H9 (cell line): ENCODE data around the gene TMEM97. TPM values are rescaled to one million over a fixed set of nuclear protein-coding genes. Genes with fewer than 3 reads are reported as not detected.
A peak's percentile ranks its signal among the peaks of the same experiment; 100 is the strongest.

ENCODE experiments used
- DNase-seq: peaks from one replicate; pipeline ENCODE4 v3.0.0-alpha.2; 2017
- H2AFZ ChIP-seq: one replicate; pipeline ENCODE4 v1.6.1; 2013; ENCODE audit warnings: mild to moderate bottlenecking, low read length, control low read depth, moderate library complexity
- H2AK5ac ChIP-seq: 2 replicates; pipeline ENCODE4 v1.6.1; 2013; ENCODE audit warnings: low read length, control low read depth, mixed read lengths; ENCODE audit not compliant: insufficient read length
- H2BK120ac ChIP-seq: one replicate; pipeline ENCODE4 v1.6.1; 2013; ENCODE audit warnings: low read depth, mild to moderate bottlenecking, low read length, control low read depth, inconsistent platforms; ENCODE audit not compliant: poor library complexity, severe bottlenecking
- H2BK12ac ChIP-seq: 2 replicates; pipeline ENCODE4 v1.6.1; 2013; ENCODE audit warnings: low read length, control low read depth, mixed read lengths, low read depth; ENCODE audit not compliant: insufficient read length
- H2BK15ac ChIP-seq: 2 replicates; pipeline ENCODE4 v1.6.1; 2013; ENCODE audit warnings: low read depth, low read length, control low read depth
- H2BK20ac ChIP-seq: one replicate; pipeline ENCODE4 v1.6.1; 2013; ENCODE audit warnings: low read depth, mild to moderate bottlenecking, low read length, control low read depth, inconsistent platforms; ENCODE audit not compliant: poor library complexity, severe bottlenecking
- H2BK5ac ChIP-seq: 2 replicates; pipeline ENCODE4 v1.6.1; 2013; ENCODE audit warnings: low read length, control low read depth, mixed read lengths; ENCODE audit not compliant: insufficient read length
- H3K14ac ChIP-seq: 2 replicates; pipeline ENCODE4 v1.6.1; 2013; ENCODE audit warnings: low read length, control low read depth; ENCODE audit not compliant: insufficient read depth
- H3K18ac ChIP-seq: 2 replicates; pipeline ENCODE4 v1.6.1; 2013; ENCODE audit warnings: low read depth, mild to moderate bottlenecking, mixed read lengths, low read length, control low read depth; ENCODE audit not compliant: insufficient read length
- H3K23ac ChIP-seq: 2 replicates; pipeline ENCODE4 v1.6.1; 2013; ENCODE audit warnings: low read length, control low read depth, mixed read lengths, low read depth; ENCODE audit not compliant: insufficient read length
- H3K23me2 ChIP-seq: 2 replicates; pipeline ENCODE4 v1.6.1; 2013; ENCODE audit warnings: low read depth, mild to moderate bottlenecking, mixed read lengths, low read length, control low read depth; ENCODE audit not compliant: insufficient read length, poor library complexity, severe bottlenecking
- H3K27ac ChIP-seq: 2 replicates; pipeline ENCODE4 v1.5.1; 2013; ENCODE audit warnings: low read length, control low read depth, mixed read lengths, low read depth; ENCODE audit not compliant: insufficient read length
- H3K27me3 ChIP-seq: 2 replicates; pipeline ENCODE4 v1.6.1; 2013; ENCODE audit warnings: low read length, control low read depth, inconsistent platforms; ENCODE audit not compliant: insufficient read depth
- H3K4ac ChIP-seq: 2 replicates; pipeline ENCODE4 v1.6.1; 2013; ENCODE audit warnings: low read depth, mild to moderate bottlenecking, control low read depth, inconsistent platforms, low read length, moderate library complexity
- H3K4me1 ChIP-seq: 2 replicates; pipeline ENCODE4 v1.6.1; 2013; ENCODE audit warnings: low read length, control low read depth, inconsistent platforms; ENCODE audit not compliant: insufficient read depth
- H3K4me2 ChIP-seq: 2 replicates; pipeline ENCODE4 v1.6.1; 2013; ENCODE audit warnings: low read length, control low read depth, mixed read lengths; ENCODE audit not compliant: insufficient read length, insufficient read depth
- H3K56ac ChIP-seq: 2 replicates; pipeline ENCODE4 v1.6.1; 2013; ENCODE audit warnings: low read depth, mild to moderate bottlenecking, mixed read lengths, low read length, control low read depth; ENCODE audit not compliant: insufficient read length
- H3K79me1 ChIP-seq: 2 replicates; pipeline ENCODE4 v1.6.1; 2013; ENCODE audit warnings: low read depth, mild to moderate bottlenecking, moderate library complexity, low read length, control low read depth, inconsistent platforms; ENCODE audit not compliant: insufficient read depth, poor library complexity, severe bottlenecking
- H3K79me2 ChIP-seq: 2 replicates; pipeline ENCODE4 v1.6.1; 2013; ENCODE audit warnings: low read length, control low read depth, inconsistent platforms; ENCODE audit not compliant: insufficient read depth
- H3K9ac ChIP-seq: 2 replicates; pipeline ENCODE4 v1.6.1; 2013; ENCODE audit warnings: low read length, control low read depth, mixed read lengths; ENCODE audit not compliant: insufficient read length; ENCODE audit errors: extremely low read depth
- H3K9me3 ChIP-seq: one replicate; pipeline ENCODE4 v1.6.1; 2013; ENCODE audit warnings: low read depth, low read length, inconsistent platforms; ENCODE audit not compliant: control insufficient read depth
- H3T11ph ChIP-seq: one replicate; pipeline ENCODE4 v1.6.1; 2013; ENCODE audit warnings: mild to moderate bottlenecking, low read length, control low read depth, inconsistent platforms
- H4K20me1 ChIP-seq: one replicate; pipeline ENCODE4 v1.6.1; 2013; ENCODE audit not compliant: control insufficient read depth, insufficient read length, insufficient read depth
- H4K5ac ChIP-seq: 2 replicates; pipeline ENCODE4 v1.6.1; 2013; ENCODE audit warnings: low read depth, mild to moderate bottlenecking, mixed read lengths, low read length, control low read depth; ENCODE audit not compliant: insufficient read length
- H4K8ac ChIP-seq: replicated peaks from 2 replicates; pipeline ENCODE4 v1.6.1; 2013; ENCODE audit warnings: low read length, control low read depth, mixed read lengths, low read depth; ENCODE audit not compliant: insufficient read length
- H4K91ac ChIP-seq: 2 replicates; pipeline ENCODE4 v1.6.1; 2013; ENCODE audit warnings: low read depth, mild to moderate bottlenecking, moderate library complexity, mixed read lengths, low read length, control low read depth; ENCODE audit not compliant: insufficient read length
- H3K27ac Mint-ChIP-seq, 3 experiments: 2 replicates in 2 of 3; 3 replicates in 1 of 3; pipeline ENCODE4 v1.8.0; 2020 to 2021; ENCODE audit warnings: mixed read lengths in 3 of 3, mild to moderate bottlenecking in 1 of 3, moderate library complexity in 1 of 3
- H3K27me3 Mint-ChIP-seq: 2 replicates; pipeline ENCODE4 v1.8.0; 2021; ENCODE audit warnings: low read depth, mild to moderate bottlenecking, moderate library complexity, mixed read lengths
- H3K36me3 Mint-ChIP-seq, 3 experiments: 2 replicates in 2 of 3; 3 replicates in 1 of 3; pipeline ENCODE4 v1.8.0; 2020 to 2021; ENCODE audit warnings: low read depth in 3 of 3, mixed read lengths in 3 of 3; ENCODE audit not compliant: insufficient read depth in 1 of 3
- H3K4me1 Mint-ChIP-seq, 2 experiments: 2 replicates each; pipeline ENCODE4 v1.8.0; 2020; ENCODE audit warnings: mixed read lengths in 2 of 2
- H3K4me3 Mint-ChIP-seq, 2 experiments: 2 replicates in 1 of 2; 3 replicates in 1 of 2; pipeline ENCODE4 v1.8.0; 2020 to 2021; ENCODE audit warnings: mild to moderate bottlenecking in 2 of 2, mixed read lengths in 2 of 2, moderate library complexity in 1 of 2
- H3K9me3 Mint-ChIP-seq, 2 experiments: 2 replicates in 1 of 2; 3 replicates in 1 of 2; pipeline ENCODE4 v1.8.0; 2020; ENCODE audit warnings: mild to moderate bottlenecking in 2 of 2, mixed read lengths in 2 of 2, moderate library complexity in 1 of 2
- CTCF ChIP-seq: fragments of 200-600 bp; sonication (generic); conservative IDR thresholded peaks from 3 replicates; pipeline ENCODE4 v1.8.0; 2021; ENCODE audit warnings: antibody characterized with exemption, mild to moderate bottlenecking
- WGBS: extraction: QIAGEN DNeasy Blood & Tissue Kit; methylation state at CpG from one replicate; pipeline ENCODE4 v1.1.7; 2013; ENCODE audit warnings: missing lambda C conversion rate, low lambda C conversion rate, mixed read lengths; ENCODE audit not compliant: insufficient read length; ENCODE audit errors: extremely low coverage; 5-methylcytosine and 5-hydroxymethylcytosine counted together
- total RNA-seq: library from RNA; stranded (reverse); gene quantifications from 2 replicates; pipeline ENCODE4 v1.2.1, GENCODE V29; 2021

The TMEM97 gene
- total RNA-seq, 1 experiment from 2014 or later = 116 TPM

GRCh38 chr17:28363776-28364650 lies 45.0 kb downstream of the TMEM97 start:
- Histone ChIP-seq H2BK15ac (no peak overlapping the region), H3K18ac (no peak overlapping the region), H2BK20ac (no peak overlapping the region), H4K8ac (no peak overlapping the region), H2BK120ac (no peak overlapping the region), H3K79me1 (no peaks in the 10 kb centered on the region), H3K56ac (no peak overlapping the region), H3K79me2 (no peaks in the 10 kb centered on the region), H3K23ac (no peak overlapping the region), H3K4ac (no peak overlapping the region), H3K27me3 (no peaks in the 10 kb centered on the region), H2AK5ac (no peak overlapping the region), H3T11ph (no peak overlapping the region), H3K14ac (no peak overlapping the region), H3K4me1 (no peaks in the 10 kb centered on the region), H3K23me2 (no peaks in the 10 kb centered on the region), H3K9ac (no peak overlapping the region), H2BK5ac (no peak overlapping the region), H4K20me1 (no peaks in the 10 kb centered on the region), H4K5ac (no peak overlapping the region), H3K9me3 (no peaks in the 10 kb centered on the region), H3K4me2 (no peak overlapping the region), H3K27ac (no peak overlapping the region), H2AFZ (no peak overlapping the region), H2BK12ac (no peak overlapping the region), H4K91ac (no peak overlapping the region)
- Mint-ChIP-seq H3K4me1 (no peaks in the 10 kb centered on the region), H3K27ac (peak overlapping the region in 1 of 3 experiments; percentile 18; a peak in 1 of 7 replicates), H3K4me3 (no peak overlapping the region), H3K36me3 (peaks cover 19 to 28% (median 24%) of the 10 kb centered on the region in 3 experiments; a peak in 6 of 7 replicates), H3K27me3 (no peaks in the 10 kb centered on the region), H3K9me3 (no peaks in the 10 kb centered on the region; a peak in 1 of 5 replicates)
- WGBS = no CpG with 5 or more reads among the region's 8 CpGs
- no peak for TF ChIP-seq CTCF
- DNase-seq = no peak
